ENCODE measurements around the gene FCGR2B.
A peak's percentile ranks its signal among the peaks of the same experiment; 100 is the strongest.
"Not testable (repeated sequence)": the region's sequence is repeated elsewhere in the genome, so short reads cannot be mapped to it uniquely, and the experiment has no call there.

DNA sequence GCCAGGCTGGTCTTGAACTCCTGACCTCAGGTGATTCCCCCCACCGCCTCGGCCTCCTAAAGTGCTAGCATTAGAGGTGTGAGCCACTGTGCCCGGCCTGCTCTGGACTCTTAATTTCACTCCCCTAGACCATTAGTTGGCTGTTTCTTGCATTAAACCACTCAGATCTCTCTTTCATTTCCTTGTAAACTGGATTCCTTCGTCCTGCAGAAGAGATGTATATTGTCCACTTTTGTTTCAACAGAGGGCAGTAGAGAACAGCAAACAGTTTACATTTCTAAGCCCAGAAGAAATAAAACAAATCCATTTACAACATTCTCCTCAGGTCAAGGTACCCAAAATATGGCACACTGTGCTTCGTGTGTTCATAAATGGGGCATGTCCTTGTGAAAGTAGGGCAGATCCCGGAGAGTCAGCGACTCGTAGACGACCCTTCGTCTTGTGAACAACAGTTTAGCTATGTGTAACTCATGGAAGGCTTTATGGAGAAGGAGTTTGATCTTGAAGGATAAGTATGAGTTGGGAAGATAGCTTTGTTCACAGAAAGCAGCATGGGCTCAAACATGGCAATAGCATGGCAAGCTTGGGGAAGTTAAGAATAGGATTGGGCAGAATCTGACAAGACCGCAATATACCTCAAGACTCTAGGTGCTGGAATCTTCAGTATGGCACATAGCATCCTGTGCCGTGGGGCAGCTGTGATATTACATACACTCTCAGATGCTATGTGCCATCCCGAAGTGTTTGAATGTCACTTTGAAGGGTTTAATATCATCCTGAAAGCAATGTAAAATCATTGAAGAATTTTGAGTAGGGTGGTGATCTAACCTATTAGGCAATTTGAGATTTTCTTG lies 15.2 kb upstream of the FCGR2B start:
- TF ChIP-seq, protein P1, sequence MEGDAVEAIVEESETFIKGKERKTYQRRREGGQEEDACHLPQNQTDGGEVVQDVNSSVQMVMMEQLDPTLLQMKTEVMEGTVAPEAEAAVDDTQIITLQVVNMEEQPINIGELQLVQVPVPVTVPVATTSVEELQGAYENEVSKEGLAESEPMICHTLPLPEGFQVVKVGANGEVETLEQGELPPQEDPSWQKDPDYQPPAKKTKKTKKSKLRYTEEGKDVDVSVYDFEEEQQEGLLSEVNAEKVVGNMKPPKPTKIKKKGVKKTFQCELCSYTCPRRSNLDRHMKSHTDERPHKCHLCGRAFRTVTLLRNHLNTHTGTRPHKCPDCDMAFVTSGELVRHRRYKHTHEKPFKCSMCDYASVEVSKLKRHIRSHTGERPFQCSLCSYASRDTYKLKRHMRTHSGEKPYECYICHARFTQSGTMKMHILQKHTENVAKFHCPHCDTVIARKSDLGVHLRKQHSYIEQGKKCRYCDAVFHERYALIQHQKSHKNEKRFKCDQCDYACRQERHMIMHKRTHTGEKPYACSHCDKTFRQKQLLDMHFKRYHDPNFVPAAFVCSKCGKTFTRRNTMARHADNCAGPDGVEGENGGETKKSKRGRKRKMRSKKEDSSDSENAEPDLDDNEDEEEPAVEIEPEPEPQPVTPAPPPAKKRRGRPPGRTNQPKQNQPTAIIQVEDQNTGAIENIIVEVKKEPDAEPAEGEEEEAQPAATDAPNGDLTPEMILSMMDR (IDR thresholded peaks at IDR 0.05; ENCODE audit: poor library complexity) = peak; percentile 75
- not testable (repeated sequence) for TF ChIP-seq EZH2 (IDR thresholded peaks at IDR 0.05; ENCODE audit: borderline replicate concordance)

Measured in hepatocyte (in vitro differentiated cells).